ENCODE data around the gene GBF1.
"Not testable (repeated sequence)": the region's sequence is repeated elsewhere in the genome, so short reads cannot be mapped to it uniquely, and the experiment has no call there.

The GBF1 gene

GRCh38 chr10:102284531-102284930 is 39.2 kb downstream of the GBF1 start:
- Histone ChIP-seq H3K27me3 (ENCODE audit: insufficient read depth, low read length) (no peaks in the 10 kb centered on the region), H3K4me3 (ENCODE audit: low read length) (no peak overlapping the region), H2AFZ (ENCODE audit: low read depth, low read length) (no peak overlapping the region), H3K4me1 (ENCODE audit: insufficient read depth, low read length) (peaks cover 5% of the 10 kb centered on the region), H3K9me3 (ENCODE audit: low read length) (peaks cover 2% of the 10 kb centered on the region), H3K36me3 (ENCODE audit: insufficient read depth, low read length) (no peaks in the 10 kb centered on the region)

GRCh38 chr10:102285133-102285532 is 39.8 kb downstream of the GBF1 start:
- H3K9me3 ChIP-seq (ENCODE audit: low read length), result peaks cover 2% of the 10 kb centered on the region
- no peak overlapping the region for H2AFZ ChIP-seq (ENCODE audit: low read depth, low read length)
- H3K4me1 ChIP-seq (ENCODE audit: insufficient read depth, low read length), result no peaks in the 10 kb centered on the region
- no peaks in the 10 kb centered on the region for H3K27me3 ChIP-seq (ENCODE audit: insufficient read depth, low read length)
- no peak overlapping the region for H3K4me3 ChIP-seq (ENCODE audit: low read length)
- no peaks in the 10 kb centered on the region for H3K36me3 ChIP-seq (ENCODE audit: insufficient read depth, low read length)

GRCh38 chr10:102286216-102286615 is 40.9 kb downstream of the GBF1 start:
- H3K4me1 ChIP-seq (ENCODE audit: insufficient read depth, low read length), result no peaks in the 10 kb centered on the region
- H3K36me3 ChIP-seq (ENCODE audit: insufficient read depth, low read length), result no peaks in the 10 kb centered on the region
- H2AFZ ChIP-seq (ENCODE audit: low read depth, low read length), result no peak overlapping the region
- peaks cover 2% of the 10 kb centered on the region for H3K9me3 ChIP-seq (ENCODE audit: low read length)
- H3K4me3 ChIP-seq (ENCODE audit: low read length), result no peak overlapping the region
- H3K27me3 ChIP-seq (ENCODE audit: insufficient read depth, low read length), result no peaks in the 10 kb centered on the region

GRCh38 chr10:102287538-102287937 is 42.2 kb downstream of the GBF1 start:
- Histone ChIP-seq H2AFZ (ENCODE audit: low read depth, low read length) (no peak overlapping the region), H3K4me1 (ENCODE audit: insufficient read depth, low read length) (no peaks in the 10 kb centered on the region), H3K36me3 (ENCODE audit: insufficient read depth, low read length) (no peaks in the 10 kb centered on the region), H3K9me3 (ENCODE audit: low read length) (peaks cover 2% of the 10 kb centered on the region), H3K4me3 (ENCODE audit: low read length) (no peak overlapping the region), H3K27me3 (ENCODE audit: insufficient read depth, low read length) (no peaks in the 10 kb centered on the region)

GRCh38 chr10:102287991-102288390 is 42.7 kb downstream of the GBF1 start:
- Histone ChIP-seq H3K9me3 (ENCODE audit: low read length) (peaks cover 2% of the 10 kb centered on the region), H2AFZ (ENCODE audit: low read depth, low read length) (no peak overlapping the region), H3K27me3 (ENCODE audit: insufficient read depth, low read length) (no peaks in the 10 kb centered on the region), H3K4me3 (ENCODE audit: low read length) (no peak overlapping the region), H3K4me1 (ENCODE audit: insufficient read depth, low read length) (no peaks in the 10 kb centered on the region), H3K36me3 (ENCODE audit: insufficient read depth, low read length) (no peaks in the 10 kb centered on the region)

GRCh38 chr10:102289356-102289755 is 44.0 kb downstream of the GBF1 start:
- Histone ChIP-seq H2AFZ (ENCODE audit: low read depth, low read length) (no peak overlapping the region), H3K27me3 (ENCODE audit: insufficient read depth, low read length) (no peaks in the 10 kb centered on the region), H3K36me3 (ENCODE audit: insufficient read depth, low read length) (no peaks in the 10 kb centered on the region)

GRCh38 chr10:102289840-102290239 is 44.5 kb downstream of the GBF1 start:
- H3K9me3 ChIP-seq (ENCODE audit: low read length), result peaks cover 2% of the 10 kb centered on the region
- no peaks in the 10 kb centered on the region for H3K4me1 ChIP-seq (ENCODE audit: insufficient read depth, low read length)
- no peaks in the 10 kb centered on the region for H3K36me3 ChIP-seq (ENCODE audit: insufficient read depth, low read length)
- no peak overlapping the region for H3K4me3 ChIP-seq (ENCODE audit: low read length)
- H3K27me3 ChIP-seq (ENCODE audit: insufficient read depth, low read length), result no peaks in the 10 kb centered on the region
- no peak overlapping the region for H2AFZ ChIP-seq (ENCODE audit: low read depth, low read length)

More at GRCh38 chr10:102289356-102289755, 44.0 kb downstream of the GBF1 start:
- no peak overlapping the region for H3K4me3 ChIP-seq (ENCODE audit: low read length)
- peaks cover 2% of the 10 kb centered on the region for H3K9me3 ChIP-seq (ENCODE audit: low read length)
- H3K4me1 ChIP-seq (ENCODE audit: insufficient read depth, low read length), result no peaks in the 10 kb centered on the region

- no peak overlapping the region for H2AFZ ChIP-seq (ENCODE audit: low read depth, low read length)
- H3K4me3 ChIP-seq (ENCODE audit: low read length), result no peak overlapping the region
- no peaks in the 10 kb centered on the region for H3K4me1 ChIP-seq (ENCODE audit: insufficient read depth, low read length)
- no peaks in the 10 kb centered on the region for H3K27me3 ChIP-seq (ENCODE audit: insufficient read depth, low read length)
- no peaks in the 10 kb centered on the region for H3K36me3 ChIP-seq (ENCODE audit: insufficient read depth, low read length)
- H3K9me3 ChIP-seq (ENCODE audit: low read length), result peaks cover 2% of the 10 kb centered on the region
Observed at GRCh38 chr10:102291221-102291905, 46.0 kb downstream of the GBF1 start.

- Histone ChIP-seq H3K9me3 (ENCODE audit: low read length) (peaks cover 2% of the 10 kb centered on the region), H3K27me3 (ENCODE audit: insufficient read depth, low read length) (no peaks in the 10 kb centered on the region), H3K4me1 (ENCODE audit: insufficient read depth, low read length) (peaks cover 9% of the 10 kb centered on the region), H3K36me3 (ENCODE audit: insufficient read depth, low read length) (no peaks in the 10 kb centered on the region), H2AFZ (ENCODE audit: low read depth, low read length) (no peak overlapping the region), H3K4me3 (ENCODE audit: low read length) (no peak overlapping the region)
Observed at GRCh38 chr10:102297101-102297500, 51.8 kb downstream of the GBF1 start.

GRCh38 chr10:102298899-102299298 is 53.6 kb downstream of the GBF1 start:
- peaks cover 9% of the 10 kb centered on the region for H3K4me1 ChIP-seq (ENCODE audit: insufficient read depth, low read length)
- H3K9me3 ChIP-seq (ENCODE audit: low read length), result peaks cover 2% of the 10 kb centered on the region
- H3K36me3 ChIP-seq (ENCODE audit: insufficient read depth, low read length), result no peaks in the 10 kb centered on the region
- no peaks in the 10 kb centered on the region for H3K27me3 ChIP-seq (ENCODE audit: insufficient read depth, low read length)
- no peak overlapping the region for H3K4me3 ChIP-seq (ENCODE audit: low read length)
- H2AFZ ChIP-seq (ENCODE audit: low read depth, low read length), result no peak overlapping the region

GRCh38 chr10:102299873-102300272 is 54.5 kb downstream of the GBF1 start:
- peaks cover 9% of the 10 kb centered on the region for H3K4me1 ChIP-seq (ENCODE audit: insufficient read depth, low read length)
- H3K4me3 ChIP-seq (ENCODE audit: low read length), result no peak overlapping the region
- H2AFZ ChIP-seq (ENCODE audit: low read depth, low read length), result no peak overlapping the region
- H3K27me3 ChIP-seq (ENCODE audit: insufficient read depth, low read length), result no peaks in the 10 kb centered on the region
- peaks cover 2% of the 10 kb centered on the region for H3K9me3 ChIP-seq (ENCODE audit: low read length)
- no peaks in the 10 kb centered on the region for H3K36me3 ChIP-seq (ENCODE audit: insufficient read depth, low read length)

GRCh38 chr10:102300278-102300843 is 55.0 kb downstream of the GBF1 start:
- H2AFZ ChIP-seq (ENCODE audit: low read depth, low read length), result no peak overlapping the region
- H3K4me1 ChIP-seq (ENCODE audit: insufficient read depth, low read length), result peaks cover 9% of the 10 kb centered on the region
- peaks cover 2% of the 10 kb centered on the region for H3K9me3 ChIP-seq (ENCODE audit: low read length)
- H3K36me3 ChIP-seq (ENCODE audit: insufficient read depth, low read length), result no peaks in the 10 kb centered on the region
- no peaks in the 10 kb centered on the region for H3K27me3 ChIP-seq (ENCODE audit: insufficient read depth, low read length)
- no peak overlapping the region for H3K4me3 ChIP-seq (ENCODE audit: low read length)

- H3K27me3 ChIP-seq (ENCODE audit: insufficient read depth, low read length); H3K4me1 ChIP-seq (ENCODE audit: insufficient read depth, low read length); H3K36me3 ChIP-seq (ENCODE audit: insufficient read depth, low read length); H3K9me3 ChIP-seq (ENCODE audit: low read length); H3K4me3 ChIP-seq (ENCODE audit: low read length); H2AFZ ChIP-seq (ENCODE audit: low read depth, low read length): not testable (repeated sequence)
Observed at GRCh38 chr10:102300912-102301311, 55.6 kb downstream of the GBF1 start.

GRCh38 chr10:102301332-102301731 is 56.0 kb downstream of the GBF1 start:
- H3K4me3 ChIP-seq (ENCODE audit: low read length); H3K27me3 ChIP-seq (ENCODE audit: insufficient read depth, low read length); H3K4me1 ChIP-seq (ENCODE audit: insufficient read depth, low read length); H3K9me3 ChIP-seq (ENCODE audit: low read length); H2AFZ ChIP-seq (ENCODE audit: low read depth, low read length); H3K36me3 ChIP-seq (ENCODE audit: insufficient read depth, low read length): not testable (repeated sequence)
